GM18951 (cell line): ENCODE data around the gene IQSEC2.

ENCODE experiments used
- POLR2A ChIP-seq: IDR thresholded peaks from 4 replicates; pipeline ENCODE4 v1.6.1; 2011; ENCODE audit warnings: mild to moderate bottlenecking; ENCODE audit not compliant: insufficient read length, insufficient read depth; ENCODE audit errors: extremely low read depth
- in situ Hi-C: fragments of 300-500 bp; cut with MboI; formaldehyde crosslinking; loops from one replicate; pipeline ENCODE4 v1.12.0; 2022; ENCODE audit warnings: low sequenced_read_pairs, mixed read lengths, inconsistent platforms; ENCODE audit not compliant: unreplicated experiment

Gene IQSEC2

GRCh38 chrX:53281321-53281822, at the start of gene IQSEC2:
Gene IQSEC2, minus strand, starts transcription at chrX:53281584.
- in situ Hi-C loops = no loop called here
- no peak for TF ChIP-seq POLR2A

GRCh38 chrX:53330331-53330730, 48.9 kb upstream of the IQSEC2 start:
- no peak for TF ChIP-seq POLR2A
- in situ Hi-C loops = no loop called here

- no peak for TF ChIP-seq POLR2A
- in situ Hi-C loops = no loop called here
These were observed 43.4 kb upstream of the IQSEC2 start for GRCh38 chrX:53324803-53325202.

GRCh38 chrX:53324085-53324484, 42.7 kb upstream of the IQSEC2 start:
- in situ Hi-C loops = no loop called here
- no peak for TF ChIP-seq POLR2A

- TF ChIP-seq POLR2A = no peak
- in situ Hi-C loops = no loop called here
These were observed 41.8 kb upstream of the IQSEC2 start for GRCh38 chrX:53323196-53323595.

GRCh38 chrX:53321943-53322497, 40.6 kb upstream of the IQSEC2 start:
- TF ChIP-seq POLR2A = no peak
- in situ Hi-C loops = no loop called here

- in situ Hi-C loops = no loop called here
- TF ChIP-seq POLR2A = no peak
These were observed 40.0 kb upstream of the IQSEC2 start for GRCh38 chrX:53321230-53321942.

- TF ChIP-seq POLR2A = no peak
- in situ Hi-C loops = no loop called here
These were observed 39.3 kb upstream of the IQSEC2 start for GRCh38 chrX:53320543-53321229.

GRCh38 chrX:53319614-53320542, 38.5 kb upstream of the IQSEC2 start:
- in situ Hi-C loops = no loop called here
- TF ChIP-seq POLR2A = no peak

- no peak for TF ChIP-seq POLR2A
- in situ Hi-C loops = no loop called here
These were observed 37.5 kb upstream of the IQSEC2 start for GRCh38 chrX:53318766-53319353.

GRCh38 chrX:53317365-53318069, 36.1 kb upstream of the IQSEC2 start:
- in situ Hi-C loops = no loop called here
- TF ChIP-seq POLR2A = no peak

- TF ChIP-seq POLR2A = no peak
- in situ Hi-C loops = no loop called here
These were observed 35.5 kb upstream of the IQSEC2 start for GRCh38 chrX:53316860-53317237.
